ENCODE data around the gene LAMP5. TPM values are rescaled to one million over a fixed set of nuclear protein-coding genes. Genes with fewer than 3 reads are reported as not detected.

Gene LAMP5
- total and polyA plus RNA-seq, 4 experiments from 2014 or later: not detected

GRCh38 chr20:9480066-9480465, 34.3 kb upstream of the LAMP5 start:
- CTCF ChIA-PET (ENCODE audit: partially characterized antibody): no interaction called here
- H3K27ac Mint-ChIP-seq: no peak overlapping the region
- Histone ChIP-seq H3K36me3 (ENCODE audit: insufficient read depth, low read length) (no peaks in the 10 kb centered on the region), H3K4me1 (ENCODE audit: insufficient read depth, low read length) (no peaks in the 10 kb centered on the region), H3K9me3 (ENCODE audit: control insufficient read depth in 1 of 2, low read length in 2 of 2) (no peaks in the 10 kb centered on the region), H3K4me3 (ENCODE audit: low read length in 2 of 2) (no peak overlapping the region), H3K27ac (ENCODE audit: low read depth, low read length) (no peak overlapping the region), H3K27me3 (ENCODE audit: insufficient read depth, low read length) (no peaks in the 10 kb centered on the region)
- H3K9me3 Mint-ChIP-seq: peaks cover 0 to 5% (median 3%) of the 10 kb centered on the region in 8 donors
- POLR2A ChIA-PET (ENCODE audit: partially characterized antibody): no interaction called here
- no peak for DNase-seq
- H3K4me1 Mint-ChIP-seq: no peaks in the 10 kb centered on the region
- H3K27me3 Mint-ChIP-seq: peaks cover 0 to 2% of the 10 kb centered on the region in 2 donors
- H3K36me3 Mint-ChIP-seq: no peaks in the 10 kb centered on the region
- H3K4me3 Mint-ChIP-seq: no peak overlapping the region
- intact Hi-C loops (cut with micrococcal nuclease): no loop called here

DNA sequence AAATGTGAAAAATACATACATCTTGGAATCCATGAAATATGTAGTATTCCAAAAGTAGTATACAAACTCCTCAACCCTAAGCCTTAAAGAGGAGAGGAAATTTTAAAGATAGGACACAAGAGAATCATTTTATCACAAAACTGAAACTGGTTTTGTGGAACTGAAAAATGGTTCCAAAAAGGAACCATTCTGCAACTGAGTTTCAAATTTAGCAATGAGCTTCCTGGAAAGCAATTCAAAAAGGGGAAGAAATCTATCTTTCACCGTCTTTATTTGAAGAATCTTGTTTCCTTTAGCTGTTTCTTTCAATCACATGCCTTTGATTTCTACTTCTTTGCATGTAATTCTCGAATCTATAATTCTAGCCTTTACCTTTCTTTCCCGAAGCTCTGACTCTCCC, 32.2 kb upstream of the LAMP5 start:
- Histone ChIP-seq H3K36me3 (ENCODE audit: insufficient read depth, low read length) (no peaks in the 10 kb centered on the region), H3K4me1 (ENCODE audit: insufficient read depth, low read length) (no peaks in the 10 kb centered on the region), H3K27ac (ENCODE audit: low read depth, low read length) (no peak overlapping the region), H3K4me3 (ENCODE audit: low read length in 2 of 2) (no peak overlapping the region), H3K27me3 (ENCODE audit: insufficient read depth, low read length) (no peaks in the 10 kb centered on the region), H3K9me3 (ENCODE audit: control insufficient read depth in 1 of 2, low read length in 2 of 2) (no peaks in the 10 kb centered on the region)
- no peak for DNase-seq
- Mint-ChIP-seq H3K4me3 (no peak overlapping the region), H3K4me1 (no peaks in the 10 kb centered on the region), H3K9me3 (peaks cover 0 to 4% (median 2%) of the 10 kb centered on the region in 8 donors), H3K27me3 (peaks cover 0 to 2% of the 10 kb centered on the region in 2 donors), H3K27ac (no peak overlapping the region), H3K36me3 (no peaks in the 10 kb centered on the region)
- intact Hi-C loops (cut with micrococcal nuclease): no loop called here
- ChIA-PET CTCF (ENCODE audit: partially characterized antibody) (no interaction called here), POLR2A (ENCODE audit: partially characterized antibody) (no interaction called here)

GRCh38 chr20:9483131-9483530, 31.3 kb upstream of the LAMP5 start:
- peaks cover 0 to 2% of the 10 kb centered on the region in 2 donors for H3K27me3 Mint-ChIP-seq
- CTCF ChIA-PET (ENCODE audit: partially characterized antibody): no interaction called here
- H3K4me1 Mint-ChIP-seq: no peaks in the 10 kb centered on the region

GRCh38 chr20:9485614-9486340, 28.6 kb upstream of the LAMP5 start:
- Histone ChIP-seq H3K4me3 (ENCODE audit: low read length in 2 of 2) (no peak overlapping the region), H3K27ac (ENCODE audit: low read depth, low read length) (no peak overlapping the region), H3K36me3 (ENCODE audit: insufficient read depth, low read length) (no peaks in the 10 kb centered on the region), H3K4me1 (ENCODE audit: insufficient read depth, low read length) (no peaks in the 10 kb centered on the region), H3K9me3 (ENCODE audit: control insufficient read depth in 1 of 2, low read length in 2 of 2) (no peaks in the 10 kb centered on the region), H3K27me3 (ENCODE audit: insufficient read depth, low read length) (no peaks in the 10 kb centered on the region)
- no peaks in the 10 kb centered on the region for H3K27me3 Mint-ChIP-seq
- H3K27ac Mint-ChIP-seq: no peak overlapping the region
- H3K9me3 Mint-ChIP-seq: peaks cover 0 to 6% (median 2%) of the 10 kb centered on the region in 8 donors
- no peak overlapping the region for H3K4me3 Mint-ChIP-seq
- intact Hi-C loops (cut with micrococcal nuclease): no loop called here
- POLR2A ChIA-PET (ENCODE audit: partially characterized antibody): no interaction called here
- no peak for DNase-seq
- H3K36me3 Mint-ChIP-seq: no peaks in the 10 kb centered on the region
- CTCF ChIA-PET (ENCODE audit: partially characterized antibody): no interaction called here
- H3K4me1 Mint-ChIP-seq: no peaks in the 10 kb centered on the region

More at GRCh38 chr20:9483131-9483530, 31.3 kb upstream of the LAMP5 start:
- POLR2A ChIA-PET (ENCODE audit: partially characterized antibody): no interaction called here
- intact Hi-C loops (cut with micrococcal nuclease): no loop called here
- DNase-seq: no peak
- peaks cover 0 to 4% (median 1%) of the 10 kb centered on the region in 8 donors for H3K9me3 Mint-ChIP-seq
- no peak overlapping the region for H3K27ac Mint-ChIP-seq
- H3K4me3 ChIP-seq (ENCODE audit: low read length in 2 of 2): no peak overlapping the region
- H3K27me3 ChIP-seq (ENCODE audit: insufficient read depth, low read length): no peaks in the 10 kb centered on the region
- no peaks in the 10 kb centered on the region for H3K9me3 ChIP-seq (ENCODE audit: control insufficient read depth in 1 of 2, low read length in 2 of 2)
- H3K4me1 ChIP-seq (ENCODE audit: insufficient read depth, low read length): no peaks in the 10 kb centered on the region
- H3K27ac ChIP-seq (ENCODE audit: low read depth, low read length): no peak overlapping the region
- H3K36me3 ChIP-seq (ENCODE audit: insufficient read depth, low read length): no peaks in the 10 kb centered on the region
- no peaks in the 10 kb centered on the region for H3K36me3 Mint-ChIP-seq
- H3K4me3 Mint-ChIP-seq: no peak overlapping the region

DNA sequence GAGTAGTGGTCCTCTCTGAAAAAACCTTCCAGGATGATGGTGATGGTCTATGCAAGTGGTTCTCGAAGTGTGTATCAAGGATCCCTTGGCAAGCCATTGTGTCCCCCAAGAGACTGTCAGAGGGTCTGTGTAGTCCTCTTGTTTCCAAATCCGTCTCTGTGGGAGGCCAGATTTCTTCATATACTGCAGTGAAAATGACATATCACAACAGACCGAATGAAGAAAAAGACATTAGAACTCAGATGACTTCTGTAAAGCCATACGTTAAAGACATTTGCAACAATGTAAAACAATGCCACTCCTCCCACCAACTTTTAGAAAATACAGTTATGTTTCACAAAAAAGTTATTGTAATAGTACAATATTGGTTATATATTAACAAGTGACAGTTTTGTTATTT, 27.2 kb upstream of the LAMP5 start:
- Mint-ChIP-seq H3K4me3 (no peak overlapping the region), H3K36me3 (no peaks in the 10 kb centered on the region), H3K4me1 (no peaks in the 10 kb centered on the region), H3K27me3 (no peaks in the 10 kb centered on the region), H3K9me3 (peaks cover 0 to 11% (median 2%) of the 10 kb centered on the region in 8 donors), H3K27ac (no peak overlapping the region)
- DNase-seq: no peak
- CTCF ChIA-PET (ENCODE audit: partially characterized antibody): no interaction called here
- Histone ChIP-seq H3K4me1 (ENCODE audit: insufficient read depth, low read length) (no peaks in the 10 kb centered on the region), H3K9me3 (ENCODE audit: control insufficient read depth in 1 of 2, low read length in 2 of 2) (no peaks in the 10 kb centered on the region), H3K36me3 (ENCODE audit: insufficient read depth, low read length) (no peaks in the 10 kb centered on the region), H3K27ac (ENCODE audit: low read depth, low read length) (no peak overlapping the region), H3K27me3 (ENCODE audit: insufficient read depth, low read length) (no peaks in the 10 kb centered on the region), H3K4me3 (ENCODE audit: low read length in 2 of 2) (no peak overlapping the region)
- intact Hi-C loops (cut with micrococcal nuclease): no loop called here
- POLR2A ChIA-PET (ENCODE audit: partially characterized antibody): no interaction called here

GRCh38 chr20:9488063-9488462, 26.3 kb upstream of the LAMP5 start:
- intact Hi-C loops (cut with micrococcal nuclease): no loop called here
- H3K4me1 ChIP-seq (ENCODE audit: insufficient read depth, low read length): no peaks in the 10 kb centered on the region
- no peaks in the 10 kb centered on the region for H3K4me1 Mint-ChIP-seq

DNA sequence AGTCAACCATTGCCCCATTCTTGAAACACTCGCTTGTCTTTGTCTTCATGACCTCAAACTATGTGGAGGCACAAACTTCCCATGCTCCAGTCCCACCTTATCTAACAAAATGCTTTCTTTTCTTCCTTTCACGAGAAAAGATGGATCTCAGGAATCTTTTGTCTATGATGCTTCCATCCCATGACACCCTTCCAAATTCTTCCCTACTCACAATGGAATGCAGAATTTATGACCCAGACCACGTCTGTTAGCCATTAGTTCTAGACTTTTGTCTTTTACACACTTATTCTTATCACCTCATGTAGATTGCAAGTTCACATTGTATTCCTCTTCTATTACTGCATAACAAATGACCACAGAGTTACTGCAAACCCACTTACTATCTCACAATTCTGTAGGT, 24.2 kb upstream of the LAMP5 start:
- H3K4me3 Mint-ChIP-seq: peak overlapping the region in 1 of 8 donors; percentile 16
- no peaks in the 10 kb centered on the region for H3K36me3 Mint-ChIP-seq
- Histone ChIP-seq H3K27ac (ENCODE audit: low read depth, low read length) (no peak overlapping the region), H3K36me3 (ENCODE audit: insufficient read depth, low read length) (no peaks in the 10 kb centered on the region), H3K4me3 (ENCODE audit: low read length in 2 of 2) (no peak overlapping the region), H3K27me3 (ENCODE audit: insufficient read depth, low read length) (no peaks in the 10 kb centered on the region), H3K4me1 (ENCODE audit: insufficient read depth, low read length) (no peaks in the 10 kb centered on the region), H3K9me3 (ENCODE audit: control insufficient read depth in 1 of 2, low read length in 2 of 2) (no peaks in the 10 kb centered on the region)
- H3K27ac Mint-ChIP-seq: no peak overlapping the region
- no peak for DNase-seq
- H3K9me3 Mint-ChIP-seq: peaks cover 0 to 11% (median 2%) of the 10 kb centered on the region in 8 donors
- CTCF ChIA-PET (ENCODE audit: partially characterized antibody): no interaction called here
- POLR2A ChIA-PET (ENCODE audit: partially characterized antibody): no interaction called here
- peaks cover 0 to 2% of the 10 kb centered on the region in 2 donors for H3K27me3 Mint-ChIP-seq
- intact Hi-C loops (cut with micrococcal nuclease): no loop called here
- no peaks in the 10 kb centered on the region for H3K4me1 Mint-ChIP-seq

More at GRCh38 chr20:9488063-9488462, 26.3 kb upstream of the LAMP5 start:
- no peak overlapping the region for H3K27ac ChIP-seq (ENCODE audit: low read depth, low read length)
- H3K27me3 Mint-ChIP-seq: no peaks in the 10 kb centered on the region
- no peaks in the 10 kb centered on the region for H3K36me3 ChIP-seq (ENCODE audit: insufficient read depth, low read length)
- H3K36me3 Mint-ChIP-seq: no peaks in the 10 kb centered on the region
- CTCF ChIA-PET (ENCODE audit: partially characterized antibody): no interaction called here
- H3K9me3 ChIP-seq (ENCODE audit: control insufficient read depth in 1 of 2, low read length in 2 of 2): no peaks in the 10 kb centered on the region
- no peak overlapping the region for H3K4me3 ChIP-seq (ENCODE audit: low read length in 2 of 2)
- no peak for DNase-seq
- peaks cover 0 to 11% (median 3%) of the 10 kb centered on the region in 8 donors for H3K9me3 Mint-ChIP-seq
- H3K27ac Mint-ChIP-seq: no peak overlapping the region
- POLR2A ChIA-PET (ENCODE audit: partially characterized antibody): no interaction called here
- no peaks in the 10 kb centered on the region for H3K27me3 ChIP-seq (ENCODE audit: insufficient read depth, low read length)
- no peak overlapping the region for H3K4me3 Mint-ChIP-seq
